Ureter (tissue), 1 donor: ENCODE results near the gene ST13. TPM values are rescaled to one million over a fixed set of nuclear protein-coding genes. Genes with fewer than 3 reads are reported as not detected.
"Not testable (repeated sequence)": the region's sequence is repeated elsewhere in the genome, so short reads cannot be mapped to it uniquely, and the experiment has no call there.

ENCODE experiments used
- DNase-seq: peaks from one replicate; pipeline ENCODE4 v3.0.0-alpha.2; 2020; ENCODE audit warnings: low spot score
- total RNA-seq: library from RNA; stranded (reverse); gene quantifications from one replicate; pipeline ENCODE4 v1.2.4, GENCODE V29; 2023
- donor health status: DM: yes; HTN: yes; CAD: no.

ST13 gene
- total RNA-seq, 1 donor from 2014 or later: 216 TPM

DNA sequence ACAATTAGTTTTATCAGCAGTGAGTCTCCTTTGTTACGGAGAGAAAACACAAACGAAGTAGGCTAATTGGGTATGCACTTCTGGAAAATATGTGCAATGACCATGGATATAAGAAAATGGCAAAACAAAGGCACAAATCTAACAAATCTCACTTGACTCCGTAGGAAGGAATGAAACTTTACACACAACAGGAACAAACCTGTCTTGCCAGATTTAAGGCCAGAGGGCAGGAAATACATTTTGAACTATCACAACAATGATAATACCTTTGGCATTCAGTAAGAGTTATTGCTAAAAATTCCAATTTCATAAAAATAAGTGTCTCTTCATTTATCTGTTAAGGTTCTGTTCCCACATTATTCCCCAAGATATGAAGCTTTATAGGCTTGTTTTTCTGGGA lies 73.9 kb downstream of the ST13 start:
- no peak for DNase-seq

GRCh38 chr22:40781749-40782148 lies 74.7 kb downstream of the ST13 start:
- DNase-seq: not testable (repeated sequence)

Other genes with a start within 250 kb of the ST13 start
- 64.2 TPM for gene MRTFA, start 219.9 kb downstream of the ST13 start, total RNA-seq
- not detected for gene MCHR1, start 177.2 kb downstream of the ST13 start, total RNA-seq
- gene SLC25A17, start 37.3 kb downstream of the ST13 start, total RNA-seq: 25.6 TPM
- gene XPNPEP3, start 509 bp upstream of the ST13 start, total RNA-seq: 26.8 TPM
- not detected for gene DNAJB7, start 5.5 kb upstream of the ST13 start, total RNA-seq
- 51.7 TPM for gene RBX1, start 94.7 kb upstream of the ST13 start, total RNA-seq
- 119 TPM for gene EP300, start 236.0 kb upstream of the ST13 start, total RNA-seq